ENCODE data around the gene FNDC3B. TPM values are rescaled to one million over a fixed set of nuclear protein-coding genes. Genes with fewer than 3 reads are reported as not detected.
"Not testable (repeated sequence)": the region's sequence is repeated elsewhere in the genome, so short reads cannot be mapped to it uniquely, and the experiment has no call there.

The FNDC3B gene
- total RNA-seq, result 49.5 and 66.9 TPM in 2 replicates
- 68.4 TPM for polyA plus RNA-seq (2012)

DNA sequence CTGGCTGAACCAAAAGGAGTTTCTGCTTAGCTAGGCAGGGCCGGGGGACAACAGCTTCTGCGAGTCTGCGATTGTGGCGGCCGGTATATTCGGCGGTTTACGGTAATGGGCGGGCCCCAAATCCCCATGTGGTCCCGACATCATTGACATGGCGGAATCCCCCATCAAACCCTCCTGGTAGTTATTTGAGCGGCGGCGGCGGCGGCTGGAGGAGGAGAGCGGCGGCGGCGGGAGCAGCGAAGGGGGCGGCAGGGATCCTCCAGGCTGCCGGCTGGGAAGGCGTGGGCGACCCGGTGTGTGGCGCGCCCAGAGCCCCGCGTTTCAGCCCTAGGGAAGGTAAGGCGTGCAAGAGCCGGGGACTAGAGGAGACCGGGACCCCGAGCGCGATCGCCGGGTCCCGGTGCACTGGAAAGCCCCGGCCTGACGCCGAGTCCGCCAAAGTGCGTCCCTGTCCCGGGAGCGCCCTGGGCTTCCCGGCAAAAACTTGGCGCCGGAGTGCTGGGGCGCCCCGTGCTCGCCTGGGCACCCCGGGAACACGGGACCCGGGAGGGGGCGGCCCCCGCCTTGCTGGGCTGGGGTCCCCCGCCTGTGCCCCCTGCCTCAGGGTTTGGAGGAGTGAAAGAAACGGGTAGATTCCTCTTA is at the start of gene FNDC3B:
FNDC3B (plus strand) TSS at position 143 of the 642 bp plus-strand sequence. CDS start 72,902 bp downstream, outside the sequence.
- DNase-seq (ENCODE audit: low read depth), result peak; percentile 98

DNA sequence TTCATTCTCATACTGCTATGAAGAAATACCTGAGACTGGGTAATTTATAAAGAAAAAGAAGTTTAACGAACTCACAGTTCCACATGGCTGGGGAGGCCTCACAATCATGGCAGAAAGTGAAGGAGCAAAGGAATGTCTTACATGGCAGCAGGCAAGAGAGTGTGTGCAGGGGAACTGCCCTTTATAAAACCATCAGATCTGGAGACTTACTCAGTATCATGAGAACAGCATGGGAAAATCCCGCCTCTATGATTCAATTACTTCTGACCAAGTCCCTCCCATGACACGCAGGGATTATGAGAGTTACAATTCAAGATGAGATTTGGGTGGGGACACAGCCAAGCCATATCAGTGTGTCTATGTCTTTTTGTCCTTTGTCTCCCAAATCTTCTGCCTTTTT is 49.1 kb upstream of the FNDC3B start:
- not testable (repeated sequence) for DNase-seq (ENCODE audit: low read depth)

- no peak for DNase-seq (ENCODE audit: low read depth)
Measured at GRCh38 chr3:171991166-171991565, 48.2 kb upstream of the FNDC3B start.

DNA sequence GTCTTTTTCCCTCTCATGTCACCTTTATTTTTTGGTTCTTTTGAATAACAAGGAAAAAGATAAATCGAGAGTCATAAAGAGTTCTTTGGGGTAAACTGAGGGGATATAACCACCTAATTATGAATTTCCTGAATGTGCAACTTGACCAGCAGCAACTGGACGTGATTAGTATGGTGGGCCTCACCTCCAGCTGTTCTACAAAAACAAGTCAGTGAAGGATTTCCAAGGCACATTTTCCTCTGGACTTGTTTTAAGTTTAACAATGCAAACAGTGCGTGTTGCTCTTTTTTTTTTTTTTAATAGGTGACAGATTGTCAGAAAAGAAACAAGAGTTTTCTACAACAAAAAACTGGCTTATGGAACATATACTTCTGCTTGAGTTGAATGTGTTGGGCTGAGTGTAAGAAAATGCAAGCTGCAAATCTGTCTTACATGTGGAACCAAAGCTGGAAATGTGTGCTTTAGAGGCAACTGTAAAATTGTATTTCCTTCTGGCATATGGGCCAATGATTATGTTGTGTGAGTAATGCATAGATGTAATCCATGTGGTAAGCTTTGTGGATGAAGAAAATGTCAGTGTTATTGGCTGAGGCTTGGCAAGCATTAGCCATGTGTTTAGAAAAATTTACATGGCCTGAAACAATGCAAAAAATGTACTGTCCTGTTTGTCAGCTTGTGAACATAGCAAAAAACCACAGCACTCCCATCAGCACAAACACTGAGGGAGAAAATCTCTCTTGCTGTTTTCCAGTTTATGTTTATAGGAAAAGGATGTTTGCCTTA is 44.5 kb upstream of the FNDC3B start:
- peak; percentile 32 for DNase-seq (ENCODE audit: low read depth)

- no peak for DNase-seq (ENCODE audit: low read depth)
Measured at GRCh38 chr3:171995486-171995885, 43.9 kb upstream of the FNDC3B start.

GRCh38 chr3:171996178-171996817 is 43.1 kb upstream of the FNDC3B start:
- no peak for DNase-seq (ENCODE audit: low read depth)

GRCh38 chr3:171998731-171999130 is 40.6 kb upstream of the FNDC3B start:
- not testable (repeated sequence) for DNase-seq (ENCODE audit: low read depth)

GRCh38 chr3:172001616-172002015 is 37.8 kb upstream of the FNDC3B start:
- not testable (repeated sequence) for DNase-seq (ENCODE audit: low read depth)

- no peak for DNase-seq (ENCODE audit: low read depth)
Measured at GRCh38 chr3:172002512-172003078, 36.8 kb upstream of the FNDC3B start.

- DNase-seq (ENCODE audit: low read depth), result peak; percentile 10
Measured at GRCh38 chr3:172003146-172003545, 36.2 kb upstream of the FNDC3B start.

GRCh38 chr3:172007065-172007370 is 32.4 kb upstream of the FNDC3B start:
- no peak for DNase-seq (ENCODE audit: low read depth)

- DNase-seq (ENCODE audit: low read depth), result no peak
Measured at GRCh38 chr3:172009803-172010202, 29.6 kb upstream of the FNDC3B start.

DNA sequence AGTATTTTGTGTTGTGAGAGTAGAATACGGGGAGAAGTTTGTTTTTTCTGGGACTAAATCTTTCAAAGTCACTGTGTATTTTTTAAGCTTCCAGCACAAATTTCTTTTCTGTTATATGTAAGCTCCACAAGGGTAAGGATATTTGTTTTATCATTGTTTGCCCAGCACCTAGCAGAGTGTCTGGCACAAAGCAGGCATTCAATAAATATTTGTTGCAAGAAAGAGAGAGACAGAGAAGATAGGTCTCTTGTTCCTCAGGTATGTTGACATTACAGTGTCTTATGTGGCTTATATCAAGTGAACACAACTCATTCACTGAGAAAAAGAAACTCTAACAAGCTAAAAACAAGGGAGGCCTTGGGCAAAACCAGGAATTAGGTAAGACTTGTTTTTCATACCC is 26.6 kb upstream of the FNDC3B start:
- DNase-seq (ENCODE audit: low read depth), result no peak

DNA sequence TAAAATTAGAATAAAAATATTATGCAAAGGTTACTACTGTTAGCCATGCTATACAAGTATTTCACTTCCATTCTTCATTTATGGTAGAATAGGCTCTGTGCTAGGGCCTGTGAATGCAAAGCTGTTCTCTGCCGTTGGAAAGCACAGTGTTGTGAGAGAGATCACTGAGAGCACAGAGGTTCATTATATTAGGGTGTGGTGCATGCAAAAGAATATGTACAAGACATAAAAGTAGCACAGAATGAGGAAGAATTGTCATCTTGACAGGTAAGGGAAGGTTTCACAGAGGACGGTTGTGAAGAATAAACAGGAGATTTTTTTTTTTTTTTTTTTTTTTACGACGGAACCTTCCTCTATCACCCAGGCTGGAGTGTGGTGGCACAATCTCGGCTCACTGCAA is 25.2 kb upstream of the FNDC3B start:
- DNase-seq (ENCODE audit: low read depth), result no peak

DNA sequence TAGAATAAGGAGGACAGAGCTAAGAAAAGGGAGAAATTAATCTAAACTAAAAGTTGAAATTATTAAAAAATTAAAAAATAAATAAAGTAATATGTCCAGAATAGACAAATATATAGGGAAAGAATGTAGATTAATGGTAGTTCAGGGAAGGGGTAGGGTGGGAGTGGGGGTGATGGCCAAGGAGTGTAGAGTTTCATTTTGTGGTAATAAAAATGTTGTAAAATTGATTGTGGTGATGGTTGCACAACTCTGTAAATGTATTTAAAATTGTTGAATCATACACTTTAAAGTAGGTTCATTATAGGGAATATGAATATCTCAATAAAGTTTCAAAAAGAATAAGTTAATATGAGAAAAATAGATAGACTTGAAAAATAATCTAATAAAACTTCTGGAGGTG is 21.0 kb upstream of the FNDC3B start:
- no peak for DNase-seq (ENCODE audit: low read depth)

- no peak for DNase-seq (ENCODE audit: low read depth)
Measured at GRCh38 chr3:172020763-172021162, 18.6 kb upstream of the FNDC3B start.

- DNase-seq (ENCODE audit: low read depth), result no peak
Measured at GRCh38 chr3:172021164-172021563, 18.2 kb upstream of the FNDC3B start.

GRCh38 chr3:172021859-172022258 is 17.5 kb upstream of the FNDC3B start:
- no peak for DNase-seq (ENCODE audit: low read depth)

DNA sequence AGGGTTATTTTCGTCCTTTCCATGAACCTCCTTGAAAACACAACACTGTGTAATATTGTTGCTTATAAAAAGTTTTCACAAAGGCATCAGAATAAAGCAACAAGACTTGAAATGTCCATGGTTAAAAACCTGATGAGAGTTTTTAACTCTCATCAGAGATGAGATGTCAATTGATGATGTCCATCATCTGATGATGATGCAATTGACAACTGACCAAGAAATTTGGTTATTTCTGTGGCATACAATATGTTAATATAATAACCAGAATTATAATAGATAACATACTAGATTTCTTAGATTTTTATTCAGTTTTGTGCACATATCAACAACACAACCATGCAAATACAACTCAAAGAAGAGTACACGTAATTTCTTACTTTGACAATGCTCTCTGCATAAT is 15.5 kb upstream of the FNDC3B start:
- no peak for DNase-seq (ENCODE audit: low read depth)

- no peak for DNase-seq (ENCODE audit: low read depth)
Measured at GRCh38 chr3:172024679-172025078, 14.7 kb upstream of the FNDC3B start.

DNA sequence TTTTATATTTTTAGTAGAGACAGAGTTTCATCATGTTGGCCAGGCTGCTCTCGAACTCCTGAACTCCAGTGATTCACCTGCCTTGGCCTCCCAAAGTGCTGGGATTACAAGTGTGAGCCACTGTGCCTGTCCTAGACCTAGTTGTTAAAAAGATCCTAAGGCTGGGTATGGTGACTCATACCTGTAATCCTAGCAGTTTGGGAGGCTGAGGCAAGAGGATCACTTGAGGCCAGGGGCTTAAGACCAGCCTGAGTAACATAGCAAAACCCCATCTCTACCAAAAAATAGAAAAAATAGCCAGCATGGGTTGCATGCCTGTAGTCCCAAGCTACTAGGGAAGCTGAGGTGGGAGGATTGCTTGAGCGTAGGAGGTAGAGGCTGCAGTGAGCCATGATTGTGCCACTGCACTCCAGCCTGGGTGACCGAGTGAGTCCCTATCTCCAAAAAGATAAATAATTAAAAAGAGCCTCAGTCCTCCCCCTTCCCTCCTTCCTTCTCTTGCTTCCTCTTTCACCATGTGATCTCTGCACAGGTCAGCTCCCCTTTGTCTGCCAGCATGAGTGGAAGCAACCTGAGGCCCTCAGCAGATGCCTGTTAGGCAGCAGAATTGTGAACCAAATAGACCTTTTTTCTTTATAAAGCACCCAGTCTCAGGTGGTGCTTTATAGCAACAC is 9.8 kb upstream of the FNDC3B start:
- no peak for DNase-seq (ENCODE audit: low read depth)

DNA sequence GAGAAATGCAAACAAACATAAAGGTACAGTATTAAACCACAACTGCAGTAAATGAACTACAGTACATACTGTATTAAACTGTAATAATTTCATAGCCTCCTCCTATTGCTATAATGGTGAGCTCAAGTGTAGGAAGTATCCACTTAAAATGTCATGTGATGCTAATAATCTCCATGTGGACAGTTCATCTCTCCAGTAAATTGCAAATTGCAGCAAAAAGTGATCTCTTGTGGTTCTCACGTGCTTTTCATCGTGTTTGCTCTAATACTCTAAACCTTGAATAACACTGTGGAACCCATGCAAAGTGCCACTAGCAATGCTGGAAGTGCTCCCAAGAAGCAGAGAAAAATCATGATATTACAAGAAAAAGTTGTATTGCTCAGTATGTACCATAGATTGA is 9.2 kb upstream of the FNDC3B start:
- no peak for DNase-seq (ENCODE audit: low read depth)

Measured in myocyte (in vitro differentiated cells).